Gastroesophageal sphincter (tissue), 3 donors: Measurements from ENCODE around the gene GADD45GIP1.

Source experiments
- EP300 ChIP-seq: sonication (generic); formaldehyde crosslinking; IDR thresholded peaks from one replicate; pipeline ENCODE4 v1.6.1; 2017; ENCODE audit warnings: antibody characterized with exemption, mild to moderate bottlenecking
- POLR2AphosphoS5 ChIP-seq: sonication (generic); formaldehyde crosslinking; IDR thresholded peaks from one replicate; pipeline ENCODE4 v1.6.1; 2017; ENCODE audit warnings: antibody characterized with exemption
- TF ChIP-seq, protein P1 (sequence below), 4 experiments: fragments of 200-600 bp in 2 of 4; fragments of 450-650 bp in 2 of 4; sonication (generic) in 1 of 4; IDR thresholded peaks; one replicate each; pipeline ENCODE4 v1.5.1; 2017 to 2019; ENCODE audit warnings: antibody characterized with exemption in 4 of 4, mild to moderate bottlenecking in 2 of 4, moderate library complexity in 2 of 4

DNA sequence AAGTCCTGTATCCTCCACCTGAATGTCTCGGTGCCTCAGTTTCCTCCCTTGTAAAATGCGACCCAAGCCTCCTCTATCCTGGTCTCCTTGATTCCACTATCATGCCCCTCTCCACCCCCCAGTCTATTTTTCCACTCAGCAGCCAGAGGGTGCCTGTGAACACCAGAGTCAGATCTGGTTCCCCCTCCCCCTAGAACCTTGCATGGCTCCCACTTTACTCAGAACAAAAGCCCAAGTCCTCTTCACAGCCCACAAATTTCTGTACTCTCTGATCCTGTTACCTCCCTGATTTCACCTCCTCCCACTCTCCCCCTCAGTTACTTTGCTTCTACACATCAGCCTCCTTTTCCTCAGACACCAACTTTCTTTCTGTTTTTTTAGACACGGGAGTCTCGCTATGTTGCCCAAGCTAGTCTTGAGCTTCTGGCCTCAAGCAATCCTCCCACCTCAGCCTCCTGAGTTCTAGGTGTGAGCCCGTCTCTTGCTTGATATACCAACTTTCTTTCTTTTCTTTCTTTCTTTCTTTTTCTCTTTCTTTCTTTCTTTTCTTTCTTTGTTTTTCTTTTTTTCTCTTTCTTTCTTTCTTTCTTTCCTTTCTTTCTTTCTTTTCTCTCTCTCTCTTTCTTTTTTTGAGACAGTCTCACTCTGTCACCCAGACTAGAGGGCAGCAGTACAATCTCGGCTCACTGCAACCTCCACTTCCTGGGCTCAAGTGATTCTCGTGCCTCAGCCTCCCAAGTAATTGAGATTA, 13.2 kb upstream of the GADD45GIP1 start:
- TF ChIP-seq EP300 (no peak), POLR2AphosphoS5 (no peak)
- TF ChIP-seq, protein P1, sequence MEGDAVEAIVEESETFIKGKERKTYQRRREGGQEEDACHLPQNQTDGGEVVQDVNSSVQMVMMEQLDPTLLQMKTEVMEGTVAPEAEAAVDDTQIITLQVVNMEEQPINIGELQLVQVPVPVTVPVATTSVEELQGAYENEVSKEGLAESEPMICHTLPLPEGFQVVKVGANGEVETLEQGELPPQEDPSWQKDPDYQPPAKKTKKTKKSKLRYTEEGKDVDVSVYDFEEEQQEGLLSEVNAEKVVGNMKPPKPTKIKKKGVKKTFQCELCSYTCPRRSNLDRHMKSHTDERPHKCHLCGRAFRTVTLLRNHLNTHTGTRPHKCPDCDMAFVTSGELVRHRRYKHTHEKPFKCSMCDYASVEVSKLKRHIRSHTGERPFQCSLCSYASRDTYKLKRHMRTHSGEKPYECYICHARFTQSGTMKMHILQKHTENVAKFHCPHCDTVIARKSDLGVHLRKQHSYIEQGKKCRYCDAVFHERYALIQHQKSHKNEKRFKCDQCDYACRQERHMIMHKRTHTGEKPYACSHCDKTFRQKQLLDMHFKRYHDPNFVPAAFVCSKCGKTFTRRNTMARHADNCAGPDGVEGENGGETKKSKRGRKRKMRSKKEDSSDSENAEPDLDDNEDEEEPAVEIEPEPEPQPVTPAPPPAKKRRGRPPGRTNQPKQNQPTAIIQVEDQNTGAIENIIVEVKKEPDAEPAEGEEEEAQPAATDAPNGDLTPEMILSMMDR (IDR thresholded peaks at IDR 0.05), result no peak
